NCI-H2227 treated with DMSO at 0.1 percent for 48 hours (cell line): ENCODE measurements around the gene PLPP3.
A peak's percentile ranks its signal among the peaks of the same experiment; 100 is the strongest.
"Not testable (repeated sequence)": the region's sequence is repeated elsewhere in the genome, so short reads cannot be mapped to it uniquely, and the experiment has no call there.

Source experiments
- DNase-seq: peaks from one replicate; lab custom pipeline; 2025; lab: John Stamatoyannopoulos, UW

PLPP3 gene

GRCh38 chr1:56578963-56579875 is at the start of gene PLPP3:
Gene PLPP3, minus strand, starts transcription at chr1:56579563. Its CDS starts 547 bp downstream, at chr1:56579016.
- peak; percentile 37 for DNase-seq

DNA sequence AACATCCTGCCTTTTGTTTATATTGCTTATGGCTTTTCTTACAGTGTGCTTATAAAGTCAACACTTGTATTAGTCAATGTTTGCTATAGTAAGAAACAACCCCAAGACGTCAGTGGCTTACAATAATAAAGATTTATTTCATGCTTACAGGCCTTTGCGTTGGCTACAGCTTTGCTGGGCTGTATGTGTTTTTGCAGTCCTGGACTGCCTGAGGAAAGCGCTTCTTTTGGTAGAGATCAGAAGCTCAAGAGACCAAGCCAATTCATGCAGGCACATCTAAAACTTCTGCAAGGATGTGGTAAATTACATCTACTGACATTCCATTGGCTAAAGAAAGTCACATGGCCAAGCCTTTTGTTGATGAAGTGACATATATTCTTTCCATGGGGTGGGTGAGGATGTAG is 48.3 kb upstream of the PLPP3 start:
- DNase-seq = no peak

DNA sequence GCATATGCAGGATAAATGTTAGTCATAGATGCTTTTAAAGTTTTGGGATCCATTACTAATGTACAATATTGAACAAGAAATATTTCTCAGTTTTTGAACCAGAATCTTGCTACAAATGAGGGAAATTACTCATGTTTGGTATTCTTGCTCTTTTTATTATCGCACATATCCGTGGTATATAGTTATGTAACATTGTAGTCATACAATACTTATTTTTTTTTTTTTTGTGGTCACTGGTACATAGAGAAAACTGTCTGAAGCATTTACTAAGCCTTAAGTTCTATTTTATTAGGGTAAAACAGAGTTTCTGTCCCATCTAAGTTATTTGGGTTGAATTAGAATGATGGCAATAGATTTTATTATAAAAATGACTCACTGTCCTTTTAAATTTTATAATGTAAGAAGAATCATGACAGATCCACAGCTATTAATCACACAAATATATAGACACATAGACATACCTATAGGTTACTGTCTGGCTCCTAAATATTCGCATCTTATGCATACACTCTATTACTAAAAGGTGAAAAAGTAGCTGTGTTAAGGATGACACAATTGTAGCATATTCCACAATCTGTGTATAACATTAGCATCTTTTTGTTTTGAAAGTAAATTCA is 47.8 kb upstream of the PLPP3 start:
- DNase-seq = no peak

GRCh38 chr1:56626546-56626945 is 47.2 kb upstream of the PLPP3 start:
- no peak for DNase-seq

- DNase-seq = no peak
Measured at GRCh38 chr1:56625819-56626440, 46.6 kb upstream of the PLPP3 start.

GRCh38 chr1:56617141-56617540 is 37.8 kb upstream of the PLPP3 start:
- no peak for DNase-seq

- DNase-seq = not testable (repeated sequence)
Measured at GRCh38 chr1:56610770-56611169, 31.4 kb upstream of the PLPP3 start.

GRCh38 chr1:56610097-56610496 is 30.7 kb upstream of the PLPP3 start:
- not testable (repeated sequence) for DNase-seq

GRCh38 chr1:56595397-56596191 is 16.2 kb upstream of the PLPP3 start:
- not testable (repeated sequence) for DNase-seq

DNA sequence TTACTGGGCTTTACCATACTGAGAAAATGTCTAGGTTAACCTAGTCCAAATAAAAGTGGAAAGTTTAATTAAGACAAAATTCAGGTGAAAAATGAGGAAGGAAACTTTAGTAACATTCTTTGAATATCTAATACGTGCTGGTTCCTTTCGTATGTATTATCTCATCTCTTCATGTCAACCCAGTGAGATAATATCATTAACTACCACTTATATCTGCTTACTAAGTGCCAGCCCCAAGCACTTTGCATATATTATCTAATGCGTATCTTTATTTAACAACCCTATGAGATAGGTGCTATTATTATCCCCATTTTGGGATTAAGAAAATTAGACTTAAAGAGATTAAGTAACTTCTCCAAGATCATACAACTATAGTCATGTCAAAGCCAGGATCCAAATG is 12.5 kb upstream of the PLPP3 start:
- no peak for DNase-seq

DNA sequence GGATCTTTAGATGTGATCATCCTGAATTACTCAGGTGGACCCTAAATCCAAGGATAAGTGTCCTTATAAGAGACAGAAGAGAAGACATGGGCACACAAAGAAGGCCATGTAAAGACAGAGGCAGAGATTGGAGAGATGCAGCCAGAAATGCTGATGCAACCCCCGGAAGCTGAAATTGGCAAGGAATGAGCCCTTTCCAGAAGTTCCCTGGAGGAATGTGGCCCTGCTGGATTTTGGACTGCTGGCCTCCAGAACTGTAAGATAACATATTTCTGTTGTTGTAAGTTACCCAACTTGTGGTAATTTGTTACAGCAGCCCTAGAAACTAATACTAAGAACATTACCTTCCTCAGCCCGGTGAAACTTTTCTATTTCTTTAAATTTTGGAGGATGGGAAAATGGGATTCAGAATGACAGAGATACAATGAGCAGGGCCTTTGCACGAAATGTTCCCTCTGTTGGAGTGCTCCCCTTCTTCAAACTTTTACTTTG is 11.2 kb upstream of the PLPP3 start:
- DNase-seq = no peak

DNA sequence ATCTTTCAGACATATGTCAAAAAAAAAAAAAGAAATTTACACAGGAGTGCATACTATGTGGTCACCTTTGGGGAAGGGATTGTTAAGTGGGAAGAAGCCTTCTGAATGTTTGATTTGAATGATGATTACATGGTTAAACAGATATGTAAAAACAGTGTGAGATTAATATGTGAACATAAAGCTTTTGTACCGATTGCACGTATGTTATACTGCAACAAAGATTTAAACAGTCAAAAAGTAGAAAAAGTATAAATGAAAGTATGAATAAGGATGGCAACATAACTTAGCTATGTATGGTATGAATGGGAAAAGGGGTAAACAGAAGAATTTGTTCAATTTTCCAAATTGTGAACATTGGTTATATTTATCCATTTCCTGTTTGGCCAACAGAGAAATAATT is 10.0 kb upstream of the PLPP3 start:
- DNase-seq = no peak

GRCh38 chr1:56586502-56586901 is 7.1 kb upstream of the PLPP3 start:
- DNase-seq = no peak

DNA sequence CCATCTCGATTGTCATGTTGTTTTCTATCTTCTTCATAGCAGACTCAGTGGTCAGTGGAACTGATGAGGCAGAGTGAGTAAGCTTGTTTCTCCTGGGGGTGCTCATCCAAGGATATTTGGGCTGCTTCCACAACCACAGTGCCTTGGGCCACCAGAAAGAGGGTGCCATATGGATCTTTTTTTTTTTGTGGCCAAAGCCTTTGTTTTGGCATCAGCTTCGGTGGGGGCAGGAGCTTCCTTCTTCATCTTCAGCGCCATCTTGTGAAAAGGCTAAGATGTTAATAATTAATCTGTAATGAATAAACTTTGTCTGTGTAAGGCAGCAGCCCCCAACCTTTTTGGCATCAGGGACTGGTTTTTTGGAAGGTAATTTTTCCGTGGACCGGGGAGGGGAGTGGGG is 6.6 kb upstream of the PLPP3 start:
- DNase-seq = no peak

- DNase-seq = peak; percentile 49
Measured at GRCh38 chr1:56584910-56585528, 5.7 kb upstream of the PLPP3 start.

DNA sequence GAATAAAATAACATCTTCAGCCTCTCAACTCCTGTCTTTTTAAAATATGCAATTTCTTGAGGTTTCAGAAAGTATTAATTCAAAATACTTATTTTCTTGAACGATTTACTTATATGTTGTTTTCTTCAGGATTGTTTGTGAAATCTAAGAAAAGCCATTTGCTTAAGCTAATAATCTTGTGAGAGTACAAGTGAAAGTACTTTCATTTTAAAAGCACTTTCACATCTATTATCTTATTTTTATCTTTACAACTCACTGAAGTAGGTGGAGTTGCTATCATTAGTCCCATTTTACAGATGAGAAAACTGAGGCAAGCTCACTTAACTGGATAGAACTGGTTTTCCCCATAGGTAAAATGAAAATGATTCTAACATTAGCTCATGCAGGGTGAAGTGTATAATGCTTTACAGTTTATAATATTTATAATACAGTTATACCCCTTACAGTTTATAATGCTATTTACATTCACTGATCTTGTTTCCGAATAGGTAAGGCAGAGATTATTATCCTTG is 4.7 kb upstream of the PLPP3 start:
- DNase-seq = no peak

- DNase-seq = no peak
Measured at GRCh38 chr1:56580771-56581170, 1.4 kb upstream of the PLPP3 start.

DNA sequence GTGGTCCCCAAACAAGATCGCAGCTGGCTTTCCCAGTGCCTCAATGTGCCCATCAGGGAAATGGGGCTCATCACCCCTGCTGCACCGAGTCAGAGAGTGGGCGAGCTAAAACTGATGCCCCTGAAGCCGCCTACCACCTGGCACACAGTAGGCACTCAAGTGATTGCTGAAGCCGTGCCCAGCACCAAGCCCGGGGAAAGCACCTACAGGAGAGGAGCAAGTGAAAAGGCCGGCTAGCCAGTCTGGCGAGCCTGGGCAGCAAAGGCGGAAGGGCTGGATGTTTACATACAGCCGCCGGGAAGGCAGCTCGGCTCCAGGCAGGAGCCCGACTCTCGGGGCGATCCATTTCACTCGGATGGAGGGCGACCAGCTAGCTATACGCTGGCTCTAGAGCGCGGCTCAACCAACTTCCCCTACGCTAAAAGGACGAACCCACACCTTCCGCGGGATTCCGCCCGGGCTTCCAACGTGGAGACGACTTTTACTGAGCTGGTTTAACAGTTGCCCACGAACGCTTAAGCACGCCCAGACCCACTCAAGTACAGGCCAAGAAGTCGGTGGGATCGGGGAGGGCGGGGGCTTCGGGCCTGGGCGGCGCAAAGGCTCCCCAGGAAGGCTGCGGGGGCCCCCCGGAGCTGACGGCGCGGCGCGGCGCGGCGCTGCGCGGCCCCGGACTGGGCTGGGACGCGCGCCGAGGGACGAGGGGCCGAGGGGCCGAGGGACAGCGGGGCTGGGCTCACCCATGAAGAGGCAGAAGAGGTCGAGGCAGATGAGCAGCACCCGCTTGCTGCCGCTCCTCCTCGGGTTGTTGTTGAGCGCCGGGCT is 1.0 kb downstream of the PLPP3 start:
- peak; percentile 32 for DNase-seq

DNA sequence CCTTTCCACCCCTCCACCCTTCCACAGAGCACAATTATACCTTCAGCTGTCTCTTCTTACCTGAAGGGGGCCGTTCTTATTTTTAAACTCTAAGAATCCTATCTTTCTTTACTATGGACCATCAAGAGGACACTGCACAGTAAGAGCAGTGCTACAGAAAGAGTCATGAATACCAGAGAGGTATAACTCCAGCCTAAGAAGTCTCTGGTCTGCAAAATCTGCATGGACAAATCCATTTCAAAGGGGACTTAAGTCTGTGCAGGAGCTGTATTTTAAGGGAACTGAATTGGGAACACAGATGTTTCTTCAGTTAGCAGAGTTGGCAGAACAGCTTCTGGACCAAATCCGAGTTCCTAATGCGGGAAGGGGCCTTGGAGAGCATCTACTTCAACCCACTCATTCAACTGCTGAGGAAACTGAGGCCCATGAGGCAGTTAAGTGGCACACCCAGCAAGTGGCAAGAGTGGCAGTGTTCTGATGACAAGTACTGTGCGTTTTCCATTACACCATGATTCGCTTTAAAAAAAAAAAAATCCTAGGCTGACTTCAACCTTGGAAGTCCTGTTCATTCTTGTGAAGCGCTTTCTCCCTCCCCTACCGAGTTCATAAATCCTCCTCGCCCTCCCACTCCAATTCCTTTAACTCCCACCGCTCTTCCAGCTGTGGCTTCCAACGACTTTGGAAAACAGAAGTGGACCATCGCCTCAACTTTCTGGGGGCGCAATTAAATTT is 1.8 kb downstream of the PLPP3 start:
- no peak for DNase-seq
